Endothelial cell of umbilical vein (primary cell): ENCODE results near the gene EIF4A2. TPM values are rescaled to one million over a fixed set of nuclear protein-coding genes. Genes with fewer than 3 reads are reported as not detected.

Experiments used
- BruUV-seq: library from RNA; stranded (reverse); fragments of 400-500 nt; replicated peaks from 2 replicates; lab custom pipeline; 2021; lab: Mats Ljungman, UMichigan
- CTCF ChIA-PET: fragments of 300-600, 350-600 bp; sonication (Branson Sonifier 250); formaldehyde crosslinking; loops from one replicate; lab custom pipeline; 2021; ENCODE audit warnings: antibody characterized with exemption, inconsistent platforms; lab: Charles Lee
- POLR2A ChIA-PET: fragments of 300-600, 350-600 bp; sonication (Branson Sonifier 250); formaldehyde crosslinking; loops from one replicate; lab custom pipeline; 2021; ENCODE audit warnings: antibody characterized with exemption, inconsistent platforms; lab: Charles Lee
- DNase-seq: peaks from one replicate; pipeline ENCODE4 v3.0.0-alpha.2; 2011; ENCODE audit warnings: low read depth, low spot score
- FAIRE-seq: peaks from 2 replicates; lab custom pipeline; 2011; peaks lifted over from hg19 to GRCh38; lab: Jason Lieb, UNC
- H2AFZ ChIP-seq: 2 replicates; pipeline ENCODE4 v1.6.0; 2012; ENCODE audit warnings: low read depth, low read length, control low read depth, inconsistent platforms
- H3K27ac ChIP-seq: 2 replicates; pipeline ENCODE4 v1.5.1; 2011; ENCODE audit warnings: low read depth, mild to moderate bottlenecking, control low read depth, low read length, moderate library complexity; ENCODE audit not compliant: insufficient read depth
- H3K27me3 ChIP-seq, 2 experiments: 2 replicates each; pipeline versions ENCODE4 v1.6.0 to v1.6.1; 2011; ENCODE audit warnings: low read length in 2 of 2, mixed read lengths in 1 of 2; ENCODE audit not compliant: control insufficient read depth in 2 of 2, insufficient read depth in 2 of 2
- H3K36me3 ChIP-seq, 2 experiments: 2 replicates in 1 of 2; 3 replicates in 1 of 2; pipeline ENCODE4 v1.5.1; 2011; ENCODE audit warnings: low read length in 2 of 2, mild to moderate bottlenecking in 1 of 2, moderate library complexity in 1 of 2; ENCODE audit not compliant: control insufficient read depth in 2 of 2, insufficient read depth in 2 of 2; ENCODE audit errors: extremely low read depth in 1 of 2
- H3K4me1 ChIP-seq: 3 replicates; pipeline ENCODE4 v1.5.1; 2011; ENCODE audit warnings: mild to moderate bottlenecking, low read length; ENCODE audit not compliant: control insufficient read depth, insufficient read depth; ENCODE audit errors: extremely low read depth
- H3K4me2 ChIP-seq: 2 replicates; pipeline ENCODE4 v1.6.1; 2011; ENCODE audit warnings: low read length, control low read depth, mixed read lengths; ENCODE audit not compliant: insufficient read depth
- H3K4me3 ChIP-seq, 3 experiments: fragments of 200-600 bp in 1 of 3; sonication (generic), shearing (Covaris generic) in 1 of 3; replicated peaks in 1 of 3; 2 replicates each; pipeline ENCODE4 v1.5.1; 2011 to 2016; ENCODE audit warnings: control low read depth in 3 of 3, low read length in 3 of 3, mild to moderate bottlenecking in 2 of 3, inconsistent platforms in 1 of 3, low read depth in 1 of 3, moderate library complexity in 1 of 3; ENCODE audit not compliant: insufficient read depth in 1 of 3
- H3K79me2 ChIP-seq: 2 replicates; pipeline ENCODE4 v1.6.0; 2012; ENCODE audit warnings: low read length, inconsistent platforms; ENCODE audit not compliant: control insufficient read depth, insufficient read depth
- H3K9ac ChIP-seq: replicated peaks from 2 replicates; pipeline ENCODE3; 2011; ENCODE audit warnings: low read length, control low read depth; ENCODE audit not compliant: insufficient read depth; ENCODE audit errors: extremely low read depth
- H3K9me1 ChIP-seq: replicated peaks from 3 replicates; pipeline ENCODE4 v1.6.0; 2011; ENCODE audit warnings: mild to moderate bottlenecking, low read length; ENCODE audit not compliant: control insufficient read depth, insufficient read depth; ENCODE audit errors: extremely low read depth
- H3K9me3 ChIP-seq: replicated peaks from 2 replicates; pipeline ENCODE4 v1.5.1; 2012; ENCODE audit warnings: low read length, inconsistent platforms; ENCODE audit not compliant: control insufficient read depth, insufficient read depth
- H4K20me1 ChIP-seq: replicated peaks from 2 replicates; pipeline ENCODE3; 2011; ENCODE audit warnings: mild to moderate bottlenecking, low read length; ENCODE audit not compliant: control insufficient read depth, insufficient read depth; ENCODE audit errors: extremely low read depth
- EZH2 ChIP-seq: IDR thresholded peaks from 2 replicates; pipeline ENCODE4 v1.6.1; 2012; ENCODE audit warnings: borderline replicate concordance, low read depth, mild to moderate bottlenecking, moderate library complexity, low read length, inconsistent platforms; ENCODE audit not compliant: severe bottlenecking
- FOS ChIP-seq: IDR thresholded peaks from 2 replicates; pipeline ENCODE4 v1.6.1; 2011; ENCODE audit warnings: mild to moderate bottlenecking, low read length, moderate library complexity, borderline replicate concordance; ENCODE audit not compliant: insufficient read depth
- GATA2 ChIP-seq: IDR thresholded peaks from 2 replicates; pipeline ENCODE4 v1.7.0; 2011; ENCODE audit warnings: low read depth, mild to moderate bottlenecking, moderate library complexity, mixed read lengths, low read length; ENCODE audit not compliant: insufficient read length, insufficient read depth
- JUN ChIP-seq: IDR thresholded peaks from 2 replicates; pipeline ENCODE4 v1.6.1; 2011; ENCODE audit warnings: borderline replicate concordance, low read depth; ENCODE audit not compliant: insufficient read length, insufficient read depth
- MAX ChIP-seq: IDR thresholded peaks from 2 replicates; pipeline ENCODE4 v1.6.1; 2011; ENCODE audit not compliant: insufficient read depth, insufficient read length
- MYC ChIP-seq: IDR thresholded peaks from one replicate; pipeline ENCODE4 v1.6.1; 2011; ENCODE audit warnings: mild to moderate bottlenecking, low read depth, low read length
- POLR2A ChIP-seq: IDR thresholded peaks from 2 replicates; pipeline ENCODE4 v1.6.1; 2012; ENCODE audit warnings: low read depth, mild to moderate bottlenecking, control low read depth, low read length
- POLR2AphosphoS5 ChIP-seq: IDR thresholded peaks from 2 replicates; pipeline ENCODE4 v1.6.1; 2012; ENCODE audit warnings: low read depth, mild to moderate bottlenecking, control low read depth, low read length, moderate library complexity; ENCODE audit not compliant: insufficient read depth
- dilution Hi-C: fragments of 300-500 bp; cut with MboI; formaldehyde crosslinking; loops from one replicate; pipeline ENCODE4 v1.15.0; 2019; ENCODE audit warnings: low sequenced_read_pairs; ENCODE audit not compliant: extremely low pct_ligation_motif_present
- intact Hi-C: fragments of 100-400 bp; cut with micrococcal nuclease; formaldehyde crosslinking; loops from one replicate; pipeline ENCODE4 v1.10.0; 2022
- polyA plus RNA-seq, 4 experiments: library from polyadenylated mRNA; depleted of rRNA in 3 of 4; stranded (reverse) in 3 of 4; unstranded in 1 of 4; fragments of >200 nt; gene quantifications; 2 replicates each; pipeline versions ENCODE4 v1.2.1 to v1.2.3, GENCODE V29; 2011 to 2012; ENCODE audit warnings: missing spikeins in 1 of 4
- total RNA-seq: library from RNA; stranded (reverse); gene quantifications from 2 replicates; pipeline ENCODE4 v1.2.3, GENCODE V29; 2021
- TF ChIP-seq, protein P1 (sequence below), 2 donors: IDR thresholded peaks; 1 replicate in 1 of 2; 2 replicates in 1 of 2; pipeline ENCODE4 v1.5.1; 2011; ENCODE audit warnings: low read length in 2 of 2, mild to moderate bottlenecking in 2 of 2, moderate library complexity in 2 of 2, control low read depth in 1 of 2, inconsistent platforms in 1 of 2, low read depth in 1 of 2; ENCODE audit not compliant: insufficient read depth in 1 of 2; ENCODE audit errors: extremely low read depth in 1 of 2

Gene EIF4A2
- total and polyA plus RNA-seq, 2 donors (not counting 3 experiments of a cell fraction or from before 2014, with no cell fraction given), result 282 to 401 TPM

- H3K9me1 ChIP-seq, result no peaks in the 10 kb centered on the region
- ChIA-PET POLR2A (no interaction called here), CTCF (no interaction called here)
- no peaks in the 10 kb centered on the region for H3K79me2 ChIP-seq
- DNase-seq, result no peak
- TF ChIP-seq MAX (no peak), FOS (no peak), POLR2AphosphoS5 (no peak), POLR2A (no peak), EZH2 (no peak), GATA2 (no peak), MYC (no peak), JUN (no peak)
- TF ChIP-seq, protein P1, sequence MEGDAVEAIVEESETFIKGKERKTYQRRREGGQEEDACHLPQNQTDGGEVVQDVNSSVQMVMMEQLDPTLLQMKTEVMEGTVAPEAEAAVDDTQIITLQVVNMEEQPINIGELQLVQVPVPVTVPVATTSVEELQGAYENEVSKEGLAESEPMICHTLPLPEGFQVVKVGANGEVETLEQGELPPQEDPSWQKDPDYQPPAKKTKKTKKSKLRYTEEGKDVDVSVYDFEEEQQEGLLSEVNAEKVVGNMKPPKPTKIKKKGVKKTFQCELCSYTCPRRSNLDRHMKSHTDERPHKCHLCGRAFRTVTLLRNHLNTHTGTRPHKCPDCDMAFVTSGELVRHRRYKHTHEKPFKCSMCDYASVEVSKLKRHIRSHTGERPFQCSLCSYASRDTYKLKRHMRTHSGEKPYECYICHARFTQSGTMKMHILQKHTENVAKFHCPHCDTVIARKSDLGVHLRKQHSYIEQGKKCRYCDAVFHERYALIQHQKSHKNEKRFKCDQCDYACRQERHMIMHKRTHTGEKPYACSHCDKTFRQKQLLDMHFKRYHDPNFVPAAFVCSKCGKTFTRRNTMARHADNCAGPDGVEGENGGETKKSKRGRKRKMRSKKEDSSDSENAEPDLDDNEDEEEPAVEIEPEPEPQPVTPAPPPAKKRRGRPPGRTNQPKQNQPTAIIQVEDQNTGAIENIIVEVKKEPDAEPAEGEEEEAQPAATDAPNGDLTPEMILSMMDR (IDR thresholded peaks at IDR 0.05; ENCODE audit: extremely low read depth in 1 of 2, insufficient read depth in 1 of 2, low read depth in 1 of 2, low read length in 2 of 2), result no peak
- FAIRE-seq, result no peak
- dilution Hi-C loops (no loop called here), intact Hi-C loops (no loop called here)
- H3K4me1 ChIP-seq, result no peaks in the 10 kb centered on the region
- H3K36me3 ChIP-seq, result no peaks in the 10 kb centered on the region
- H3K9me3 ChIP-seq, result no peaks in the 10 kb centered on the region
- H3K27ac ChIP-seq, result no peak overlapping the region
- H2AFZ ChIP-seq, result no peak overlapping the region
- BruUV-seq, result no TSS peak
- H3K9ac ChIP-seq, result no peak overlapping the region
- H3K4me2 ChIP-seq, result no peak overlapping the region
- no peak overlapping the region for H3K4me3 ChIP-seq
- H4K20me1 ChIP-seq, result no peaks in the 10 kb centered on the region
- H3K27me3 ChIP-seq, result no peaks in the 10 kb centered on the region
Measured at GRCh38 chr3:186759231-186759930, 24.0 kb upstream of the EIF4A2 start.
